ENCODE results near the gene TMEM256.
A peak's percentile ranks its signal among the peaks of the same experiment; 100 is the strongest.
"Not testable (repeated sequence)": the region's sequence is repeated elsewhere in the genome, so short reads cannot be mapped to it uniquely, and the experiment has no call there.

TMEM256 gene

GRCh38 chr17:7382901-7383300 is 21.0 kb downstream of the TMEM256 start:
- Histone ChIP-seq H3K4me3 (ENCODE audit: low read length in 2 of 2) (no peak overlapping the region), H3K36me3 (ENCODE audit: control insufficient read depth in 2 of 2, insufficient read depth in 2 of 2, low read length in 2 of 2) (no peaks in the 10 kb centered on the region), H3K9me3 (ENCODE audit: control insufficient read depth in 2 of 2, low read length in 2 of 2) (no peaks in the 10 kb centered on the region), H3K9ac (ENCODE audit: low read length in 2 of 2) (no peak overlapping the region), H3K27me3 (ENCODE audit: control insufficient read depth in 1 of 2, insufficient read depth in 2 of 2, low read length in 2 of 2) (peaks cover 0 to 2% of the 10 kb centered on the region in 2 donors), H3K27ac (ENCODE audit: low read length) (no peak overlapping the region), H3K4me1 (ENCODE audit: control insufficient read depth, insufficient read depth, low read length) (peaks cover 32% of the 10 kb centered on the region)

GRCh38 chr17:7380855-7381683 is 22.8 kb downstream of the TMEM256 start, which contains the start of gene TNK1:
Gene TNK1 (plus strand): TSS chr17:7381089. CDS start chr17:7382927, 1,838 bp downstream.
- no peaks in the 10 kb centered on the region for H3K9me3 ChIP-seq (ENCODE audit: control insufficient read depth in 2 of 2, low read length in 2 of 2)
- H3K4me1 ChIP-seq (ENCODE audit: control insufficient read depth, insufficient read depth, low read length) = peaks cover 32% of the 10 kb centered on the region
- no peaks in the 10 kb centered on the region for H3K36me3 ChIP-seq (ENCODE audit: control insufficient read depth in 2 of 2, insufficient read depth in 2 of 2, low read length in 2 of 2)
- H3K4me3 ChIP-seq (ENCODE audit: low read length in 2 of 2) = peak within 1 kb of the TSS; percentile 38 to 66
- H3K27me3 ChIP-seq (ENCODE audit: control insufficient read depth in 1 of 2, insufficient read depth in 2 of 2, low read length in 2 of 2) = peaks cover 0 to 2% of the 10 kb centered on the region in 2 donors
- peak within 1 kb of the TSS; percentile 6 for H3K27ac ChIP-seq (ENCODE audit: low read length)
- H3K9ac ChIP-seq (ENCODE audit: low read length in 2 of 2) = peak within 1 kb of the TSS; percentile 15 to 55

- peaks cover 32% of the 10 kb centered on the region for H3K4me1 ChIP-seq (ENCODE audit: control insufficient read depth, insufficient read depth, low read length)
- H3K27ac ChIP-seq (ENCODE audit: low read length) = peak overlapping the region; percentile 6
- H3K9me3 ChIP-seq (ENCODE audit: control insufficient read depth in 2 of 2, low read length in 2 of 2) = no peaks in the 10 kb centered on the region
- no peaks in the 10 kb centered on the region for H3K36me3 ChIP-seq (ENCODE audit: control insufficient read depth in 2 of 2, insufficient read depth in 2 of 2, low read length in 2 of 2)
- H3K27me3 ChIP-seq (ENCODE audit: control insufficient read depth in 1 of 2, insufficient read depth in 2 of 2, low read length in 2 of 2) = peaks cover 0 to 2% of the 10 kb centered on the region in 2 donors
- H3K9ac ChIP-seq (ENCODE audit: low read length in 2 of 2) = peak overlapping the region; percentile 8 to 55
- H3K4me3 ChIP-seq (ENCODE audit: low read length in 2 of 2) = peak overlapping the region; percentile 38 to 66
Observed at GRCh38 chr17:7380321-7380720, 23.6 kb downstream of the TMEM256 start.

GRCh38 chr17:7379134-7379533 is 24.8 kb downstream of the TMEM256 start:
- Histone ChIP-seq H3K4me1 (ENCODE audit: control insufficient read depth, insufficient read depth, low read length) (peaks cover 27% of the 10 kb centered on the region), H3K27me3 (ENCODE audit: control insufficient read depth in 1 of 2, insufficient read depth in 2 of 2, low read length in 2 of 2) (peaks cover 0 to 2% of the 10 kb centered on the region in 2 donors), H3K9ac (ENCODE audit: low read length in 2 of 2) (no peak overlapping the region), H3K9me3 (ENCODE audit: control insufficient read depth in 2 of 2, low read length in 2 of 2) (no peaks in the 10 kb centered on the region), H3K4me3 (ENCODE audit: low read length in 2 of 2) (no peak overlapping the region), H3K27ac (ENCODE audit: low read length) (no peak overlapping the region), H3K36me3 (ENCODE audit: control insufficient read depth in 2 of 2, insufficient read depth in 2 of 2, low read length in 2 of 2) (no peaks in the 10 kb centered on the region)

- no peaks in the 10 kb centered on the region for H3K27me3 ChIP-seq (ENCODE audit: control insufficient read depth in 1 of 2, insufficient read depth in 2 of 2, low read length in 2 of 2)
- no peak overlapping the region for H3K9ac ChIP-seq (ENCODE audit: low read length in 2 of 2)
- H3K36me3 ChIP-seq (ENCODE audit: control insufficient read depth in 2 of 2, insufficient read depth in 2 of 2, low read length in 2 of 2) = no peaks in the 10 kb centered on the region
- no peaks in the 10 kb centered on the region for H3K4me1 ChIP-seq (ENCODE audit: control insufficient read depth, insufficient read depth, low read length)
- no peak overlapping the region for H3K27ac ChIP-seq (ENCODE audit: low read length)
- H3K9me3 ChIP-seq (ENCODE audit: control insufficient read depth in 2 of 2, low read length in 2 of 2) = no peaks in the 10 kb centered on the region
- no peak overlapping the region for H3K4me3 ChIP-seq (ENCODE audit: low read length in 2 of 2)
Observed at GRCh38 chr17:7374353-7374752, 29.5 kb downstream of the TMEM256 start.

- H3K9me3 ChIP-seq (ENCODE audit: control insufficient read depth in 2 of 2, low read length in 2 of 2) = no peaks in the 10 kb centered on the region
- no peaks in the 10 kb centered on the region for H3K36me3 ChIP-seq (ENCODE audit: control insufficient read depth in 2 of 2, insufficient read depth in 2 of 2, low read length in 2 of 2)
- H3K27me3 ChIP-seq (ENCODE audit: control insufficient read depth in 1 of 2, insufficient read depth in 2 of 2, low read length in 2 of 2) = no peaks in the 10 kb centered on the region
- no peak overlapping the region for H3K4me3 ChIP-seq (ENCODE audit: low read length in 2 of 2)
- no peaks in the 10 kb centered on the region for H3K4me1 ChIP-seq (ENCODE audit: control insufficient read depth, insufficient read depth, low read length)
- H3K9ac ChIP-seq (ENCODE audit: low read length in 2 of 2) = no peak overlapping the region
- no peak overlapping the region for H3K27ac ChIP-seq (ENCODE audit: low read length)
Observed at GRCh38 chr17:7370853-7371252, 33.0 kb downstream of the TMEM256 start.

GRCh38 chr17:7369825-7370224 is 34.1 kb downstream of the TMEM256 start:
- no peaks in the 10 kb centered on the region for H3K27me3 ChIP-seq (ENCODE audit: control insufficient read depth in 1 of 2, insufficient read depth in 2 of 2, low read length in 2 of 2)
- no peaks in the 10 kb centered on the region for H3K9me3 ChIP-seq (ENCODE audit: control insufficient read depth in 2 of 2, low read length in 2 of 2)
- no peak overlapping the region for H3K27ac ChIP-seq (ENCODE audit: low read length)
- H3K9ac ChIP-seq (ENCODE audit: low read length in 2 of 2) = no peak overlapping the region
- H3K36me3 ChIP-seq (ENCODE audit: control insufficient read depth in 2 of 2, insufficient read depth in 2 of 2, low read length in 2 of 2) = no peaks in the 10 kb centered on the region
- H3K4me1 ChIP-seq (ENCODE audit: control insufficient read depth, insufficient read depth, low read length) = no peaks in the 10 kb centered on the region
- no peak overlapping the region for H3K4me3 ChIP-seq (ENCODE audit: low read length in 2 of 2)

GRCh38 chr17:7368599-7368994 is 35.3 kb downstream of the TMEM256 start:
- not testable (repeated sequence) for H3K27ac ChIP-seq (ENCODE audit: low read length); H3K9me3 ChIP-seq (ENCODE audit: control insufficient read depth in 2 of 2, low read length in 2 of 2); H3K4me1 ChIP-seq (ENCODE audit: control insufficient read depth, insufficient read depth, low read length); H3K27me3 ChIP-seq (ENCODE audit: control insufficient read depth in 1 of 2, insufficient read depth in 2 of 2, low read length in 2 of 2); H3K36me3 ChIP-seq (ENCODE audit: control insufficient read depth in 2 of 2, insufficient read depth in 2 of 2, low read length in 2 of 2); H3K4me3 ChIP-seq (ENCODE audit: low read length in 2 of 2); H3K9ac ChIP-seq (ENCODE audit: low read length in 2 of 2)

GRCh38 chr17:7367918-7368598 is 35.8 kb downstream of the TMEM256 start:
- no peak overlapping the region for H3K4me3 ChIP-seq (ENCODE audit: low read length in 2 of 2)
- no peak overlapping the region for H3K27ac ChIP-seq (ENCODE audit: low read length)
- no peaks in the 10 kb centered on the region for H3K36me3 ChIP-seq (ENCODE audit: control insufficient read depth in 2 of 2, insufficient read depth in 2 of 2, low read length in 2 of 2)
- no peaks in the 10 kb centered on the region for H3K27me3 ChIP-seq (ENCODE audit: control insufficient read depth in 1 of 2, insufficient read depth in 2 of 2, low read length in 2 of 2)
- H3K4me1 ChIP-seq (ENCODE audit: control insufficient read depth, insufficient read depth, low read length) = no peaks in the 10 kb centered on the region
- no peak overlapping the region for H3K9ac ChIP-seq (ENCODE audit: low read length in 2 of 2)
- H3K9me3 ChIP-seq (ENCODE audit: control insufficient read depth in 2 of 2, low read length in 2 of 2) = no peaks in the 10 kb centered on the region

GRCh38 chr17:7367083-7367482 is 36.8 kb downstream of the TMEM256 start:
- Histone ChIP-seq H3K9me3 (ENCODE audit: control insufficient read depth in 2 of 2, low read length in 2 of 2) (no peaks in the 10 kb centered on the region), H3K27me3 (ENCODE audit: control insufficient read depth in 1 of 2, insufficient read depth in 2 of 2, low read length in 2 of 2) (no peaks in the 10 kb centered on the region), H3K36me3 (ENCODE audit: control insufficient read depth in 2 of 2, insufficient read depth in 2 of 2, low read length in 2 of 2) (no peaks in the 10 kb centered on the region), H3K4me3 (ENCODE audit: low read length in 2 of 2) (no peak overlapping the region), H3K27ac (ENCODE audit: low read length) (no peak overlapping the region), H3K4me1 (ENCODE audit: control insufficient read depth, insufficient read depth, low read length) (no peaks in the 10 kb centered on the region), H3K9ac (ENCODE audit: low read length in 2 of 2) (no peak overlapping the region)

- H3K36me3 ChIP-seq (ENCODE audit: control insufficient read depth in 2 of 2, insufficient read depth in 2 of 2, low read length in 2 of 2); H3K4me1 ChIP-seq (ENCODE audit: control insufficient read depth, insufficient read depth, low read length); H3K27ac ChIP-seq (ENCODE audit: low read length); H3K4me3 ChIP-seq (ENCODE audit: low read length in 2 of 2); H3K9me3 ChIP-seq (ENCODE audit: control insufficient read depth in 2 of 2, low read length in 2 of 2); H3K27me3 ChIP-seq (ENCODE audit: control insufficient read depth in 1 of 2, insufficient read depth in 2 of 2, low read length in 2 of 2); H3K9ac ChIP-seq (ENCODE audit: low read length in 2 of 2): not testable (repeated sequence)
Observed at GRCh38 chr17:7365963-7366362, 37.9 kb downstream of the TMEM256 start.

Data from stomach smooth muscle (tissue), 2 donors.